Measurements from ENCODE around the gene IFI44L.

GRCh38 chr1:78672428-78672827 lies 52.2 kb downstream of the IFI44L start:
- no peak for TF ChIP-seq POLR2AphosphoS5 (IDR thresholded peaks at IDR 0.05)
- TF ChIP-seq CTCF (IDR thresholded peaks at IDR 0.05) = no peak
